NOMO-1 (cell line): ENCODE results near the gene TPCN2.
A peak's percentile ranks its signal among the peaks of the same experiment; 100 is the strongest.

Experiments used
- DNase-seq, 2 experiments: peaks; one replicate each; lab custom pipeline; 2025; ENCODE audit not compliant: unreplicated experiment in 2 of 2; lab: John Stamatoyannopoulos, UW

Gene TPCN2

GRCh38 chr11:69010361-69010891 is 38.3 kb upstream of the TPCN2 start:
- DNase-seq, result no peak

GRCh38 chr11:69010964-69011623 is 37.6 kb upstream of the TPCN2 start:
- DNase-seq, result peak; percentile 10 to 42

GRCh38 chr11:69011624-69012091 is 37.1 kb upstream of the TPCN2 start:
- no peak for DNase-seq

GRCh38 chr11:69012092-69013008 is 36.4 kb upstream of the TPCN2 start:
- no peak for DNase-seq

- no peak for DNase-seq
Measured at GRCh38 chr11:69013009-69013951, 35.5 kb upstream of the TPCN2 start, which contains the start of gene MRGPRF. Gene MRGPRF, minus strand, starts transcription at chr11:69013246. Its CDS starts 3,345 bp downstream, at chr11:69009901.

- no peak for DNase-seq
Measured at GRCh38 chr11:69014084-69014851, 34.5 kb upstream of the TPCN2 start.

GRCh38 chr11:69014898-69015549 is 33.7 kb upstream of the TPCN2 start:
- DNase-seq, result no peak

- no peak for DNase-seq
Measured at GRCh38 chr11:69017951-69018350, 30.8 kb upstream of the TPCN2 start.

- DNase-seq, result no peak
Measured at GRCh38 chr11:69018924-69019323, 29.8 kb upstream of the TPCN2 start.

- DNase-seq, result no peak
Measured at GRCh38 chr11:69022260-69022659, 26.5 kb upstream of the TPCN2 start.

- no peak for DNase-seq
Measured at GRCh38 chr11:69024509-69024908, 24.2 kb upstream of the TPCN2 start.

GRCh38 chr11:69027704-69028372 is 20.9 kb upstream of the TPCN2 start:
- peak; percentile 65 to 70 for DNase-seq

GRCh38 chr11:69030301-69030700 is 18.4 kb upstream of the TPCN2 start:
- DNase-seq, result peak in 1 of 2 experiments; percentile 66

GRCh38 chr11:69032833-69033232 is 15.9 kb upstream of the TPCN2 start:
- DNase-seq, result no peak

- no peak for DNase-seq
Measured at GRCh38 chr11:69033431-69033830, 15.3 kb upstream of the TPCN2 start.

- DNase-seq, result no peak
Measured at GRCh38 chr11:69034123-69034867, 14.4 kb upstream of the TPCN2 start.

- DNase-seq, result no peak
Measured at GRCh38 chr11:69035150-69035945, 13.4 kb upstream of the TPCN2 start.
